NCI-H2227 (cell line): ENCODE data around the gene KRTAP4-16.
"Not testable (repeated sequence)": the region's sequence is repeated elsewhere in the genome, so short reads cannot be mapped to it uniquely, and the experiment has no call there.

Experiments
- DNase-seq: peaks from one replicate; lab custom pipeline; 2025; ENCODE audit not compliant: unreplicated experiment; lab: John Stamatoyannopoulos, UW

The KRTAP4-16 gene

GRCh38 chr17:41119696-41120690 lies 18.0 kb upstream of the KRTAP4-16 start:
- DNase-seq, result not testable (repeated sequence)

- no peak for DNase-seq
Measured at GRCh38 chr17:41118721-41119120, 16.7 kb upstream of the KRTAP4-16 start.

GRCh38 chr17:41117846-41118386 lies 15.9 kb upstream of the KRTAP4-16 start, which contains the start of gene KRTAP4-11:
Gene KRTAP4-11 (minus strand): TSS chr17:41118373. CDS start chr17:41118315, 58 bp downstream.
- not testable (repeated sequence) for DNase-seq

GRCh38 chr17:41116297-41116696 lies 14.3 kb upstream of the KRTAP4-16 start:
- no peak for DNase-seq

- no peak for DNase-seq
Measured at GRCh38 chr17:41111151-41111885, 9.3 kb upstream of the KRTAP4-16 start.

GRCh38 chr17:41108728-41109386 lies 6.8 kb upstream of the KRTAP4-16 start:
- not testable (repeated sequence) for DNase-seq

GRCh38 chr17:41107941-41108450 lies 6.0 kb upstream of the KRTAP4-16 start:
- DNase-seq, result no peak

- not testable (repeated sequence) for DNase-seq
Measured at GRCh38 chr17:41105347-41105746, 3.3 kb upstream of the KRTAP4-16 start, which contains the start of gene KRTAP4-9. Gene KRTAP4-9 (plus strand): TSS chr17:41105389. CDS start chr17:41105389, 0 bp downstream.

GRCh38 chr17:41104386-41105038 lies 2.5 kb upstream of the KRTAP4-16 start:
- DNase-seq, result not testable (repeated sequence)

GRCh38 chr17:41103896-41104295 lies 1.9 kb upstream of the KRTAP4-16 start:
- no peak for DNase-seq

GRCh38 chr17:41099682-41100480 lies 2.1 kb downstream of the KRTAP4-16 start:
- DNase-seq, result not testable (repeated sequence)

- DNase-seq, result no peak
Measured at GRCh38 chr17:41098481-41098880, 3.5 kb downstream of the KRTAP4-16 start.

- DNase-seq, result no peak
Measured at GRCh38 chr17:41098042-41098441, 4.0 kb downstream of the KRTAP4-16 start, which contains the start of gene KRTAP4-8. Gene KRTAP4-8 (minus strand): TSS chr17:41098142. CDS start chr17:41098084, 58 bp downstream.

- DNase-seq, result no peak
Measured at GRCh38 chr17:41096055-41096454, 6.0 kb downstream of the KRTAP4-16 start.

- DNase-seq, result not testable (repeated sequence)
Measured at GRCh38 chr17:41088760-41089352, 13.2 kb downstream of the KRTAP4-16 start.

- DNase-seq, result not testable (repeated sequence)
Measured at GRCh38 chr17:41084100-41084856, 17.7 kb downstream of the KRTAP4-16 start, which contains the start of gene KRTAP4-7. Gene KRTAP4-7 (plus strand): TSS chr17:41084150. CDS start chr17:41084207, 57 bp downstream.

- DNase-seq, result not testable (repeated sequence)
Measured at GRCh38 chr17:41083427-41083826, 18.6 kb downstream of the KRTAP4-16 start.

- no peak for DNase-seq
Measured at GRCh38 chr17:41082626-41083025, 19.4 kb downstream of the KRTAP4-16 start.
